HG03039 (cell line): Measurements from ENCODE around the gene DCANP1.
"Not testable (repeated sequence)": the region's sequence is repeated elsewhere in the genome, so short reads cannot be mapped to it uniquely, and the experiment has no call there.

Experiments used
- ATAC-seq: cut with Tn5 transposase; IDR thresholded peaks from one replicate; pipeline ENCODE4 v1.9.1; 2021; ENCODE audit warnings: mild to moderate bottlenecking, moderate library complexity; ENCODE audit not compliant: unreplicated experiment

Gene DCANP1, protein sequence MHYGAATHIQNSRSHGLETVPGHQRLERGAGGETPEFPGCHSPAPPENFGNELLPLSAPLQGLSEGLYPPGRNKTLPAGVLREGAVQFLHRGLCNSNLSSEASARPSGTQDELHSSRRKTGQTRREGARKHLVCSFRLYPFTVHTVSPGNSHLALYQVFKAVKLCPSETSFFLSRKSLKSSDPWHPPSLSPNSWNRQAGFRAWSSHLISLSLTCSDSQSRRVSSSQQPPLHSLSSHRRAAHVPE

GRCh38 chr5:135447298-135447929, at the start of gene DCANP1:
Gene DCANP1 (minus strand): TSS chr5:135447348. CDS start chr5:135447108, 240 bp downstream.
- ATAC-seq, result no peak

- not testable (repeated sequence) for ATAC-seq
Observed at GRCh38 chr5:135495531-135495930, 48.4 kb upstream of the DCANP1 start.

GRCh38 chr5:135494196-135494595, 47.0 kb upstream of the DCANP1 start:
- ATAC-seq, result no peak

- ATAC-seq, result no peak
Observed at GRCh38 chr5:135493406-135494180, 46.4 kb upstream of the DCANP1 start.

- ATAC-seq, result no peak
Observed at GRCh38 chr5:135492319-135492626, 45.1 kb upstream of the DCANP1 start.

DNA sequence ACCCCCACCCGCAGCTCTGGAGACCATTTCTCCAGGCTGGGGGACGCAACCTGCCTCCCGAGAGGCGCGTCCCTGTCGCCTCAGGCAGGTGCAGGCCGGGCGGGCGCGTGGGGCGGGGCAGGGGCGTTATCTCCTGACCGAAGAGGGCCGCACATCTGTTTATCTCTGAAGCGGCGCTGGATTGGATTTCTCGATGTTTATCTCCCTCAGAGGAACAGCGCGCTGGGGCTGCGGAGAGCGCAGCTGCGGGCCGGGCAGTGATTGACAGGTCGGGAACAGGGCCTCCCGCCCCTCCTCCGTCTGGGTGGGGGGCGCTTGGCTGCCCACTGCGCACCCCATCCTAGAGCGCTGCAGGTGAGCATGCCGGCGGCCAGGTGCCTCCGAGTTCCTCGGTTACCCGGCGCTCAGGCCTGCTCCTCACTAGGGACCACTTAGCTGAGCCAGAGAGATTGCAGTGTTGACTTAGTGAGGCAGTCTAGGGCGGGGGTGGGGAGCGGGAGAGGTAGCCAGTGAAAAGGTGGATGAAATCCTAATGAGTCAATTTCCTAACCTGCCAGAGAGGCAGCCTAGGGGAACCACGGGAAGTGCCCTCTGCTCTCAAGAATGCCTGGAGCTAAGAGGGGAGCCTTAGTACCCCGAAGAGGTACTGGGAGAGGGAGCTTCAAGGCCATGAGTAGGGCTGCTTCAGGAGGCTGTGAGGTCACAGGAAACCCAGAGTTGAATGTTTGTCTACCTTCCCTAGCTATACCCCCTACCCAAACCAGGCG, 44.6 kb upstream of the DCANP1 start:
- ATAC-seq, result no peak

- no peak for ATAC-seq
Observed at GRCh38 chr5:135491038-135491551, 43.9 kb upstream of the DCANP1 start.

GRCh38 chr5:135490245-135491037, 43.3 kb upstream of the DCANP1 start:
- no peak for ATAC-seq

DNA sequence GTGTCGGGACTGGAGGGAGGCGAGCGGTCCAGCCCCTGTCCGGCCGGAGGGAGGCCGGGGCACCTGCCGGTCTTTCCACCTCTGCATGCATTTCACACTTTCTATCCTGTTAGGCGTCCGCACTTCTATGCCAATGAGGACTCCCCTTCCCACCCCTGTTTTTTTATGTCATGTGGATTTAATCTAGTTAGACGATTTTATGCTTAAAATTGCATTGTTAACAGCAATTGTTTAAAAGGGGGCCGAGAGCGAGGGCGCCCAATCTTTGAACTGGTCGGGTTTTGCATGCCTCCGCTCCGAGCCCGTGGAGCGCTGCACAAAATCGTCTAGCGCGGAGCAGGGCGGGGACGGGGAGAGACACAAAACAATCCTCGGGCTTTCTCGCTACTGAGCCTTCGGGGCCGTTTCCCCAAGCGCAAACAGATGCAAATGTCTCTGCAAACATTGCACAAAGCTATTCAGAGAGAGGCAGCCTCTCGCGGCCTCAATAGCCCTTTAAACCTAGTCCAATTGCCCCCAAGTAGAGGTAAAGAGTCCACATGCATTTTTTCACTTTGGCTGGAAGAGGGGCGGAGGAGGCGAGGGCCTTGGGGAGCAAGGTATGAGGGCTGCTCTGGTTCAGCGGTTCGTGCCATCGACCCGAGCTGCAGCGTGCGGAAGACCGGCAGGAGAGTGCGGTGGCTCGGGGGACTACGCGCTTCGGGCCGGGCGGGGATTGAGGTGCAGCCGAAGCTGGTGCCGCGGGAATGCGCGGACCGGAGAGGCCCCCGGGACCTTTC, 42.5 kb upstream of the DCANP1 start:
- ATAC-seq, result no peak

DNA sequence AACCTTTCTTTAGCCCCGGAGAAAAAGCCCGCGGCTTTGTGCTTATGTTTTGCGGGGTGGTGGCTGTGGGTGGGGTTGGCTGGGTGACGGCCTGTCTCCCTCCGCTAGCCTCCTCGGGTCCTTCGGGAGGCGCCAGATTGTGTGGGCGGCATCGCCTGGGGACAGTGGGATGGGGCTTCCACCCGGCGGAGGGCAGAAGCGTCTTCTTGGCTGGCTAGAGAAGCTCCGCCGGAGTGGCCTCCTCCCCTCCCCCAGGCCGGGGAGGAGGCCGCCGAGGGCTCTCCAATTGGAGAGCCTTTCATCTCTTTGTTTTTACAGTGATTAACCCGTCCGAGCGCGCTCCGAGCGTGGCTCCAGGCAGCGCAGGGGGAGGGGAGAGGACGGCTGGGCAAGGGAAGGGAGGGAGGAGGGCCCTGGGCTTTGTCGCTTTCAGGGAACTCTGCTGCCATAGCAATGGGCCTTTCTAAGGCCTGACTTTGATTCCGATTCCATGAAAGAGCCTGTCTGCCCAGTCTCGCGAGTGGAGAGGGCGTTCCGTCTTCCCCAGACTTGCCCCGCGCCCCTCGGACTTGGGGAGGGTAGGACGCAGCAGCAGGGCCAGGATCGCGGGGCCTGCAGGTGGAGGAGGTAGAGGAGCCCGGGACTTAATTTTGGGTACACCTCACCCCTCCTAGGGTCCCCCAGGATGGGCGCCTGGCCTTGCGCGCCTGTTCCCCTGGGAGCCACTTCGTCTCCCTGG, 41.7 kb upstream of the DCANP1 start:
- ATAC-seq, result no peak

GRCh38 chr5:135487839-135488514, 40.8 kb upstream of the DCANP1 start:
- no peak for ATAC-seq

- ATAC-seq, result no peak
Observed at GRCh38 chr5:135487037-135487395, 39.9 kb upstream of the DCANP1 start.

- ATAC-seq, result no peak
Observed at GRCh38 chr5:135486131-135487036, 39.2 kb upstream of the DCANP1 start.

GRCh38 chr5:135484674-135485086, 37.5 kb upstream of the DCANP1 start:
- ATAC-seq, result no peak

GRCh38 chr5:135483254-135483653, 36.1 kb upstream of the DCANP1 start:
- no peak for ATAC-seq

GRCh38 chr5:135482381-135482933, 35.3 kb upstream of the DCANP1 start:
- no peak for ATAC-seq

- ATAC-seq, result no peak
Observed at GRCh38 chr5:135481909-135482311, 34.8 kb upstream of the DCANP1 start.
